ENCODE measurements around the gene WNT5B. TPM values are rescaled to one million over a fixed set of nuclear protein-coding genes. Genes with fewer than 3 reads are reported as not detected.

Gene WNT5B
- polyA plus RNA-seq, 1 donor (not counting 4 experiments of a cell fraction or from before 2014, with no cell fraction given) = 12.3 TPM

- Histone ChIP-seq H3K27me3 (ENCODE audit: control insufficient read depth, extremely low read depth, insufficient read depth, low read length) (peaks cover 32% of the 10 kb centered on the region), H3K4me2 (ENCODE audit: control insufficient read depth, extremely low read depth, insufficient read depth, low read depth, low read length) (no peak overlapping the region), H3K9me3 (ENCODE audit: control insufficient read depth, low read depth, low read length) (no peaks in the 10 kb centered on the region), H3K9ac (ENCODE audit: control insufficient read depth, extremely low read depth, insufficient read depth, low read length) (no peak overlapping the region), H3K9me1 (ENCODE audit: control insufficient read depth, extremely low read depth, insufficient read depth, low read length) (no peaks in the 10 kb centered on the region), H3K79me2 (ENCODE audit: control insufficient read depth, insufficient read depth, low read length) (no peaks in the 10 kb centered on the region), H3K27ac (ENCODE audit: control insufficient read depth, insufficient read depth, low read length) (no peak overlapping the region), H4K20me1 (ENCODE audit: control insufficient read depth, extremely low read depth, insufficient read depth, low read length) (peaks cover 18% of the 10 kb centered on the region), H3K4me3 (ENCODE audit: control insufficient read depth in 2 of 3, extremely low read depth in 1 of 3, insufficient read depth in 2 of 3, low read depth in 1 of 3, low read length in 3 of 3) (no peak overlapping the region), H3K4me1 (ENCODE audit: control insufficient read depth, extremely low read depth, insufficient read depth, low read length) (peaks cover 27% of the 10 kb centered on the region), H2AFZ (ENCODE audit: control insufficient read depth, low read length) (no peak overlapping the region), H3K36me3 (ENCODE audit: control insufficient read depth in 2 of 2, extremely low read depth in 1 of 2, insufficient read depth in 2 of 2, low read length in 2 of 2) (no peaks in the 10 kb centered on the region)
- dilution Hi-C loops (cut with MboI; ENCODE audit: extremely low pct_ligation_motif_present, low sequenced_read_pairs) = no loop called here
- FAIRE-seq (no peak), DNase-seq (ENCODE audit: low read depth, low spot score) (no peak)
- TF ChIP-seq, protein P1, sequence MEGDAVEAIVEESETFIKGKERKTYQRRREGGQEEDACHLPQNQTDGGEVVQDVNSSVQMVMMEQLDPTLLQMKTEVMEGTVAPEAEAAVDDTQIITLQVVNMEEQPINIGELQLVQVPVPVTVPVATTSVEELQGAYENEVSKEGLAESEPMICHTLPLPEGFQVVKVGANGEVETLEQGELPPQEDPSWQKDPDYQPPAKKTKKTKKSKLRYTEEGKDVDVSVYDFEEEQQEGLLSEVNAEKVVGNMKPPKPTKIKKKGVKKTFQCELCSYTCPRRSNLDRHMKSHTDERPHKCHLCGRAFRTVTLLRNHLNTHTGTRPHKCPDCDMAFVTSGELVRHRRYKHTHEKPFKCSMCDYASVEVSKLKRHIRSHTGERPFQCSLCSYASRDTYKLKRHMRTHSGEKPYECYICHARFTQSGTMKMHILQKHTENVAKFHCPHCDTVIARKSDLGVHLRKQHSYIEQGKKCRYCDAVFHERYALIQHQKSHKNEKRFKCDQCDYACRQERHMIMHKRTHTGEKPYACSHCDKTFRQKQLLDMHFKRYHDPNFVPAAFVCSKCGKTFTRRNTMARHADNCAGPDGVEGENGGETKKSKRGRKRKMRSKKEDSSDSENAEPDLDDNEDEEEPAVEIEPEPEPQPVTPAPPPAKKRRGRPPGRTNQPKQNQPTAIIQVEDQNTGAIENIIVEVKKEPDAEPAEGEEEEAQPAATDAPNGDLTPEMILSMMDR (optimal IDR thresholded peaks at IDR 0.05 in 1 of 3, IDR thresholded peaks at IDR 0.05 in 1 of 3, conservative IDR thresholded peaks at IDR 0.05 in 1 of 3; ENCODE audit: extremely low read depth in 1 of 3, insufficient read depth in 2 of 3, low read length in 3 of 3) = no peak
- no peak for TF ChIP-seq EZH2 (IDR thresholded peaks at IDR 0.05; ENCODE audit: low read length)
These were observed 10.5 kb upstream of the WNT5B start for GRCh38 chr12:1618489-1618888.

- Histone ChIP-seq H3K4me1 (ENCODE audit: control insufficient read depth, extremely low read depth, insufficient read depth, low read length) (peaks cover 27% of the 10 kb centered on the region), H3K36me3 (ENCODE audit: control insufficient read depth in 2 of 2, extremely low read depth in 1 of 2, insufficient read depth in 2 of 2, low read length in 2 of 2) (no peaks in the 10 kb centered on the region)
- dilution Hi-C loops (cut with MboI; ENCODE audit: extremely low pct_ligation_motif_present, low sequenced_read_pairs) = no loop called here
These were observed 9.9 kb upstream of the WNT5B start for GRCh38 chr12:1619159-1619558.

More at GRCh38 chr12:1619159-1619558, 9.9 kb upstream of the WNT5B start:
- TF ChIP-seq, protein P1 (optimal IDR thresholded peaks at IDR 0.05 in 1 of 3, IDR thresholded peaks at IDR 0.05 in 1 of 3, conservative IDR thresholded peaks at IDR 0.05 in 1 of 3; ENCODE audit: extremely low read depth in 1 of 3, insufficient read depth in 2 of 3, low read length in 3 of 3) = no peak
- TF ChIP-seq EZH2 (IDR thresholded peaks at IDR 0.05; ENCODE audit: low read length) = no peak
- Histone ChIP-seq H3K9me1 (ENCODE audit: control insufficient read depth, extremely low read depth, insufficient read depth, low read length) (no peaks in the 10 kb centered on the region), H3K4me2 (ENCODE audit: control insufficient read depth, extremely low read depth, insufficient read depth, low read depth, low read length) (peak overlapping the region; percentile 68), H4K20me1 (ENCODE audit: control insufficient read depth, extremely low read depth, insufficient read depth, low read length) (peaks cover 15% of the 10 kb centered on the region), H3K9ac (ENCODE audit: control insufficient read depth, extremely low read depth, insufficient read depth, low read length) (no peak overlapping the region), H3K9me3 (ENCODE audit: control insufficient read depth, low read depth, low read length) (no peaks in the 10 kb centered on the region), H3K27ac (ENCODE audit: control insufficient read depth, insufficient read depth, low read length) (no peak overlapping the region), H3K27me3 (ENCODE audit: control insufficient read depth, extremely low read depth, insufficient read depth, low read length) (peaks cover 28% of the 10 kb centered on the region), H3K79me2 (ENCODE audit: control insufficient read depth, insufficient read depth, low read length) (no peaks in the 10 kb centered on the region), H3K4me3 (ENCODE audit: control insufficient read depth in 2 of 3, extremely low read depth in 1 of 3, insufficient read depth in 2 of 3, low read depth in 1 of 3, low read length in 3 of 3) (peak overlapping the region in 2 of 3 experiments; percentile 18 to 43), H2AFZ (ENCODE audit: control insufficient read depth, low read length) (no peak overlapping the region)
- DNase-seq (ENCODE audit: low read depth, low spot score) (no peak), FAIRE-seq (no peak)

Data from keratinocyte (primary cell).